GM19043 (cell line): ENCODE results near the gene ST6GALNAC2.
"Not testable (repeated sequence)": the region's sequence is repeated elsewhere in the genome, so short reads cannot be mapped to it uniquely, and the experiment has no call there.

ENCODE experiments used
- ATAC-seq: cut with Tn5 transposase; IDR thresholded peaks from one replicate; pipeline ENCODE4 v1.9.1; 2021; ENCODE audit warnings: low read depth; ENCODE audit not compliant: unreplicated experiment

Gene ST6GALNAC2

DNA sequence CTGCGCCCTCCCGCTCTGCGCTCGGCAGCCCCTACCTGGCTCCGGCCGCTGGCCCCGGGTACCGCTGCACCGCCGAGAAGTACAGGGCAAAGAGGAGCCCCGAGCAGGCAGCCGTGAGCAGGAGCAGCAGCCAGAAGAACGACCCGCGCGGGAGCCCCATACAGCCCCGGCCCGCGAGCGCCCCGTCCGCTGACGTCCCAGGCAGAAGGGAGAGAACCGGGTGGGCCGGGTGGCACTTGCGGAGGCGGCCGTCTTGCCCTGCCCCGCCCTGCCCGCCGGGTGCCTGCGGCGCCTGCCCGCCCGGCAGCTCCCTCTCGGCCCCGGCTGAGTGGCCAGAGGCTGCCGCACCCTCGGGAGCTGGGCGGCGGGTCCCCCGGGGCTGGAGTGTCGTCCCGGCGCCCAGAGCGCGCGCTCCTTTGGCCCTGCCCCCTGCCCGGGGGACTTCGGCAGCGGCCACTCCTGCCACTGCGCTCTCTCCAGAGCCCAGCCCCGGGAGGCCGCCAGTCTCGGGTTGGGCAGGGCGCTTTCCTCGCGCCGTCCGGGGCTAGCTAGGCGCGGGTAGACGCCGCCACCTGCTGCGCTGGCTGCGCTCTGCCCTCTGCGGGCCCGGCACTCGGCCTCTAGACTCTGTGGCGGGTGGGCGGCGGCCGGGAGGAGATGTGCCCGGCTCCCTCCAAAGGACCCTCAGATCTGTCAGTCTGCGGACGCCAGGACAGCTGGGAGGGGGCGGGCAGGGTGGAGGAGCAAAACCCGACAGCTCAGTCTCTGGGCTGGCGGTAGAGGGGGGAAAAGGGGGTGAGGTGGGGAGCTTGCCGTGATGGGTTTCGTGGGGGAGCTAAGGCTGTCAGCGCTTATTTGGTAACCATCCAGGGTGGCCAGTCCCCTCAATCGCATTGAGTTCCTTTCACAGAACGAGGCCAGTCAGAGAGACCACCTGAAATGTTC, at the start of gene ST6GALNAC2:
Gene ST6GALNAC2 (minus strand): TSS at position 212 of the 945 bp plus-strand sequence. CDS start 52 bp downstream, at position 160.
- no peak for ATAC-seq

DNA sequence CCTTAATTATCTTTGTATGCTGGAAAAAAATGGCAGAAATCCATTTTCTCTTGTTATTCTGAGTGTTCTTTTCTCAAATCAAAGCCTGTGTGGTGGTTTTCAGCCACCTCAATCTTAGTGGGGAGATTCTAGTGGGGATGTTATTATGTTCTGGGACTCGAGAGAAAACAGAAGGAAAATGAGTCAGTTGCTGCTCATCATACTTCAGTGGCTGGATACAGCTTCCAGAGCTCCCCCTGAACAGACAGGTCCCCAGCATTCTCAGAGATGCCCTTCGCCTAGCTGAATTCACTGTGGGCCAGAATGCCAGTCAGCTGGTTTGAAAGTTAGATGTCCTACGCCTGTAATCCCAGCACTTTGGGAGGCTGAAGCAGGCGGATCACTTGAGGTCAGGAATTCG, 49.4 kb upstream of the ST6GALNAC2 start:
- ATAC-seq, result no peak

DNA sequence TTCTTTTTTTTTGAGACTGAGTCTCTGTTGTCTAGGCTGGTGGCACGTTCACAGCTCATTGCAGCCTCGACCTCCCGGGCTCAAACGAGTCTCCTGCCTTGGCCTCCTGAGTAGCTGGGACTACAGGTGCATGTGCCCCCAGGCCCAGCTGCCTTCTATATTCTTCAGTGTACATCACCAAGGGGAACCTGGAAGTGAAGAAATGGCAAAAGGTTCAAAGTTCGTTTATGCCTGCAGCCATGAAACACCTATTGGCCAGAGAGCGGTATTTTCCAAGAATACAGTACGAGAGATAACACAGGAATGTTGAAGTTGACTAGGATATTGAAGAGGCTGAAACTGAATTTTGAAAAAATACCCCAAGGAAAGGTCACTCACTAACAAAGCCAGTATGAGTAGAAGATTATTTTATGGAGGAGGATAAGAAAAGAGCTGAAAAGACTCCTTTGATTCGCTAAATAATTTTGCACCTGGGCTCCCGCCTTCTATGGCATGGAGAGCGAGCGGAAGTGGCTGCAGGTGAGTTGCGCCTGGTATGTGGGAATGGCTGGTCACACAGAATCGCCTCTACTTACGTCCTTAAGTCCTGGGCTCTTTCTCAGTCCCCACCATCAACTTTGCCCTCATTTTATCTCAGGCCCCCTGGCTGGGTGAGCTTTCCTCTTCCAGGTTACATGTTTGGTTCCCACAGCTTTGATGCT, 48.1 kb upstream of the ST6GALNAC2 start:
- no peak for ATAC-seq

DNA sequence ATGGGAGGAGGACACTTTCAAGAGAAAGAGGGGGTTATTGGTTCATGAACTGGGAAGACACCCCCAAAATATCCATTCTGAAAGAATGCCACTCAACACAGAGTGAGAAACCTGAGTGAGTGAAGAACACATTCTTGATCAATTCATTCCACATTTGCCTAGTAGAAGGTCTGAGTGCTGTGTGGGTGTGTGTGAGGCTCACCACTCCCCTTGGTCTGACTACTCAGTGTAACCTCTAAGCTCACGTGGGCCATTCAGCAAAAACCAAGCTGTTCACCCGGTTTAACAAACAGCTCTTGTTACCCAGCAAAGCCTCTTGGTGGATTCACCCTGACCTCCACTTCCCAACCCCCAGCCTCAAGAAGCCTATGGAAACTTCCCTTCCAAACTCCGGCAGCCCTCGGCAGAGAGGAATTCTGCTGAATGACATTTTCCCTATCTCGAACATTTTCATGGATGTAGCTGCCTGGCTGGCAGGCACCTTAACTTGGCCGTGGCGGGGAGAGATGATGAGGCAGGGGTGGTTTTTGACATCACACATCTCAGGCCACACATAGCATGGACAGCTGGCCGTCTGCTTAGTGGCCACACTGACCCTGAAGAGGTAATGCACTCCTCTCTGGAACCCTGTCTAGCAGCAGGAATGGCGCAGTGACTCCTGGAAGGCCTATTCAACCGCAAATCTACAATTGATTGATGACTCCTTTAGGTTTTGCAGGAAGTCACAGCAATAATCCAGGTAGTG, 46.3 kb upstream of the ST6GALNAC2 start:
- ATAC-seq, result no peak

DNA sequence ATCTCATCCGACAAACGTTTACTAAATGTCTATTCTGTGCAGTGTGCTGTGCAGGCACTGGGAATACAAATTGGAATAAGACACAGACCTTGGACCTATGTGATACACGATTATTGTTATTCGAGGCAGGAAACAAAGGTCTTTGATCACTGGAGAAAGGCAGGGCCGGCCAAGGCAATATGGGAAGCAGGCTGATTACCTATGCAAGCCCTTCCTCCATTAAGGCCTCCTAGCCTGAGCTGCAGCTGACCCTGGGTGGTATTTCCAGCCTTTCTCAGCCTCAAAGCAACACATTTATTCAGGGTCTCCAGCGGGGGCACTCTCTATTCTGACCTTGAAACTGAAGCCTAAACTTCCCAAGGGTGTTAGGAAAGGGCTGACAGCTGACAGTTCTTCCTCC, 44.5 kb upstream of the ST6GALNAC2 start:
- ATAC-seq, result no peak

DNA sequence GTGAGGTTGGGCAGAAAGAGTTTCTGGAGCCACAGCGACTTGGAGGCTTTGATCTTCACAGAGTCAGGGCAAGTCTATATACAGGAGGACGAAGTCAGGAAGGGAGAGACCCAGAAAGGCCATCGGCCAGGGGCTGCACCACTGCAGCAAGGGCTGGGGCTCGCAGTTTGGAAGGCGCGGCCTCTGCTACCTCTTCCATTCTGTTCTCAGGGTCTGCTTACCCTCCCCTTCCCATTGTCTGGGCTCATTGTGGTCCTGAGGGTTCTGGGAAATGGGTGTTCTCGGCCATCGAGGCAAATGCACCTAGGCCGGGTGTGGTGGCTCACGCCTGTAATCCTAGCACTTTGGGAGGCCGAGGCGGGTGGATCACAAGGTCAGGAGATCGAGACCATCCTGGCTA, 41.9 kb upstream of the ST6GALNAC2 start:
- no peak for ATAC-seq

DNA sequence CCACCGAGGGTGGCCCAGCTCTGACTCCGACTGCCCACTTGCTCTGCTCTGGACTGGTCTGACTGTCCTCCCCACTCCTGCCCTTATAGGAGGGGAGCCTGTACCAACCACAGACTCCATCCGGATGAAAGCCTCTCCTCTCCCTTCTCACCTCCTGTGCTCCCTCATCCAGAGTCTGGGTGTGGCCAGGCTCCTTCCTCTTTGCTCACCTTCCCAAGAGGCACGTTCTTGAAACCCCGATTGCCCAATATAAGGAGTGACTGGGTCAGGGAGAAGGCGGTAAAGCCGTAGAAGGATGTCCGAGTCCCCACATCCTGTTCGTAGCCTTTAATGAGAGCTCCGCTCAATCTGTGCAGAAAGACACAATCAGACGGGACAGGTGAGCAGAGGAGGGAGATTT, 40.8 kb upstream of the ST6GALNAC2 start:
- ATAC-seq, result no peak

DNA sequence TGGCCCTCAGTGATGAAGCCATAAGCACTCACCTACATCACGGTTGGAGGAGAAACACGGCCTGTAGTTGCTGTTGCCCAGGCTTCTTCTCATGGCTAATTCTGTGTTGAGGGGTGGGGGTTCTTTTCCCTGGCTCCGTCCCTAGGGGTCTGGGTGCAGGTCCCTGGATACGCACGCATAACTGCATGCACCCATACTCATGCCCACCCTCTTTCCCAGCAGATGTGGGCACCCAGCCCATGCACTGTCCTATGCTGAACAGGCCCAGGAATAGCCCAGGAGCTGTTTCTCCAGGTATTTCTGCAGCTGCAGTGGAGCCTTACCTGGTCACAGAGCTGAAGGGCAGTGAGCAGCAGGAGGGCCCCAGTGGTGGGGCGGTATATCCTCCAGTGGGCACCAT, 39.8 kb upstream of the ST6GALNAC2 start:
- ATAC-seq, result no peak

DNA sequence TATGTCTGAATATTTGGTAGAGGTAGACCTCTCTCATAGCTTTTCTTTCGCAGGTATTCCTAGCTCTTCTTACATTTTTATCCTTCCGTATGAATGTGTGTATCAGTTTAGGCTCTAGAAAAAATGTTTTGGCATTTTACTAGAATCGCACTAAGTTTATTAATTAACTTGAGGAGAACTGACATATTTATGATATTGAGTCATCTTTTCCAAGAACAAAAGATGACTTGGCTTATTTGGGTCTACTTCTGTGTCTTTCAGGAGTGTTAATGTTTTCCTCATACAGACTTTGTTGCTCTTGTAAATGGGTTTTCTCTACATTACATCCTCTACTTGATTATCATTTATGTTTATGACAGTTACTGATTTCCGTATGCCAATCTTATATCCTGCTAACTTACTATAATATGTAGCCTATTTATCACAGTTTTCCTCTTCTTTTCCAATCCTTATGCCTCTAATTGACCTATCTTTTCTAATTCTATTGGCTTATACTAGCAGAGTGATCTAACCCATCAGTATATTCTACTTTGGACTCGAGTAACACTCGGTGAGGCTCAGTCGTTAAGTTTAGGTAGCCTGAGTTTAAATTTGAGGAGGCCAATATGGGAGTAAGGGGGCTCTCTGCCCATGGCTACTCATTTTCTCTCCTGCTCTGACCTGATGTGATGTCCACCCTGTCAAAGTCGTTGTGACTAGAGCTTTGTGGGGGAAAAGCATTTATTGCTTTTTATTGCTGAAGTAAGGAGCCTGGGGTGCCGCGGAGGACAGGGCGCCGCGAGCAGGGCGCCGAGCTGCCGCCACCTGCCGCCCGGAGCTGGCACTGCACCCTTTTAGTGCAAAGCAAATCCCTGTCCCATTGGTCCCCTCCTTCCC, 37.8 kb upstream of the ST6GALNAC2 start:
- ATAC-seq, result no peak

DNA sequence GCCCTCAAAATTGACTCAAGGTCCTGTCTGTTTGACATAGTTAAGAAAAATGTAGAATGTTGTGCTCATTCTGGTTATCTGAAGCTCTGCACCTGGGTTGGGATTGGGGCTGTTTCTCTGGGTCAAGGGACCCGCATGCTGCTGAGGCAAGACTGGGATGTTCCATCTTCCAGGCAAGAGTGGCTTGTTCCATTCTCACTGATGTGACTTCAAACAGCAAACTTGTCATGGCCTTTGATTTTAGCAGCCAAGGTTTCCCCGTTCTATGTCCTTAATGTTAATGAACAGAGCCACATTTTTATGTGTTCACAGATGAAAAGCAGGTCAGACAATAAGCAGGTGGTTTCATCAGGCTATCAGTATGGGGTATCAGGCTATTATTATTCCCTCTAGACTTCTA, 32.2 kb upstream of the ST6GALNAC2 start:
- no peak for ATAC-seq

DNA sequence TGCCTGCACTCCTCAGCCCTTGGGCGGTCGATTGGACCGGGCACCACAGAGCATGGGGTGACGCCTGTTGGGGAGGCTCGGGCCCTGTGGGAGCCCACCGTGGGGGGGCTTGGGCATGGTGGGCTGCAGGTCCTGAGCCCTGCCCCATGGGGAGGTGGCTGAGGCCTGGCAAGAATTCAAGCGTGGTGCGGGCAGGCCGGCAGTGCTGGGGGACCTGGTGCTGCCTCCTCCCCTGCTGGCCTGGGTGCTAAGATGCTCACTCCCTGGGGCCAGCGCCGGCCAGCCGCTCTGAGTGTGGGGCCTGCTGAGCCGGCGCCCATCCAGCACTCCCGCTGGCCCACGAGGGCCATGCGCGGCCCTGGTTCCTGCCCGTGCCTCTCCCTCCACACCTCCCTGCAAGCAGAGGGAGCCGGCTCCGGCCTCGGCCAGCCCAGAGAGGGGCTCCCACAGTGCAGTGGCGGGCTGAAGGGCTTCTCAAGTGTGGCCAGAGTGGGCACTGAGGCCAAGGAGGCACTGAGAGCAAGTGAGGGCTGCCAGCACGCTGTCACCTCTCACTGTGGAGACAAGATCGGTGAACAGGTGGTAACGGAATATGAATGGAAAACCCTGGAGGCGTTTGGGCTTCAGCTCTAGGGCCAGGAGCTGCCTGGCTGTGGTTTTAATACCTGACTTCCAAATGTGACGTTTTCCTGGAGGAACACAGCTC, 29.4 kb upstream of the ST6GALNAC2 start:
- no peak for ATAC-seq

DNA sequence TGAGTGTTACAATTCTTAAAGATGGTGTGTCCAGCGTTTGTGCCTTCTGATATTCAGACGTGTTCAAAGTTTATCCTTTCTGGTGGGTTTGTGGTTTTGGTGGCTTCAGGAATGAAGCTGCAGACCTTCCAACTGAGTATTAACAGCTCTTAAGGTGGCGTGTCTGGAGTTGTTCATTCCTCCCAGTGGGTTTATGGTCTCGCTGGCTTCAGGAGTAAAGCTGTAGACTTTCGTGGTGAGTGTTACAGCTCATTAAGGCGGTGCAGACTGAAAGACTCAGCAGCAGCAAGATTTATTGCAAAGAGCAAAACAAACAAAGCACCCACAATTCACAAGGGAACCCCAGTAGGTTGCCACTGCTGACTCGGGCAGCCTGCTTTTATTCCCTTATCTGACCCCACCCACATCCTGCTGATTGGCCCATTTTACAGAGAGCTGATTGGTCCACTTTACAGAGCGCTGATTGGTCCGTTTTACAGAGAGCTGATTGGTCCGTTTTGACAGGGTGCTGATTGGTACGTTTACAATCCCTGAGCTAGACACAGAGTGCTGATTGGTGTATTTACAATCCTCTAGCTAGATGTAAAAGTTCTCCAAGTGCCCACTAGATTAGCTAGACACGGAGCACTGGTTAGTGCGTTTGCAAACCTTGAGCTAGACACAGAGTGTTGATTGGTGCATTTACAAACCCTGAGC, 28.6 kb upstream of the ST6GALNAC2 start:
- ATAC-seq, result not testable (repeated sequence)

DNA sequence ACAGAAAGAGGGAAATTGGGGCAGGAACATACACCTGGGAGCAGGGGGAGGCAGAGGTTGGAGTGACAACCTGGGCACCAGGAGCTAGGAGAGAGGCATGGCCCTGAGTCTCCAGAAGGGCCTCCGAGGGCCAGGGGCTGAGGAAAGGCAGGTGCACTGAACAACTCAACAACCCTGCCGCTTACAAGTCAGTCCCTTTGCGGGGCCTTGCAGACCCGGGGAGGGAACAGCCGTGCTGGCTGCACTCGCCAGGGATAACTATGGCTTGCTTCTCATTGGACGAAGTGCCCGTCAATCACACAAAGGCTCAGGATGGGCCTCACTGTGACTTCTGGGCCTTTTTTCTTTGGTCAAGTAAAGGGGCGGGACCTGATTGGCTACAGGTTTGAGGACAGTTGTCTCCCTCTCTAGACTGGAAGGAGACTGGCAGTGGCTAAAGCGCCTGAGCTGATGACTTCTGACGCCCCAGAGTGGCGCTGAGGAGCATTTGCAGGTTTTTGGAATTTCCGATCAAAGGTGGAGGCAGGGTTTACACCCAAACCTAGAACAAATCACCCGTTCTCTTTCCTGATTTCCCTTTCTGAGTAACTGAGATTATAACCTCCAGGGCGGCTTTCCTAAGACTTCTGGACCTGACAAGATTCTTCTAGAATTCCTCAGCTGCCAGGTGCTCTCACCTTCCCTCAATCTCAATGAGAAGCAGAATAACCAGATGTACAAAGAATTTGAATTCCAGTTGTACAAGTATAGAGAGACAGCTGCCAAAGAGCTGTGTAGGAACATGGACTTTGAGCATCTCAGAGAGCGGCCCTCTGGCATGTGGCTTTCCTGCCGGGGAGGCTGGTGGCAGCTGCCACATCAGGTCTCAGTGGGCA, 27.6 kb upstream of the ST6GALNAC2 start:
- no peak for ATAC-seq

DNA sequence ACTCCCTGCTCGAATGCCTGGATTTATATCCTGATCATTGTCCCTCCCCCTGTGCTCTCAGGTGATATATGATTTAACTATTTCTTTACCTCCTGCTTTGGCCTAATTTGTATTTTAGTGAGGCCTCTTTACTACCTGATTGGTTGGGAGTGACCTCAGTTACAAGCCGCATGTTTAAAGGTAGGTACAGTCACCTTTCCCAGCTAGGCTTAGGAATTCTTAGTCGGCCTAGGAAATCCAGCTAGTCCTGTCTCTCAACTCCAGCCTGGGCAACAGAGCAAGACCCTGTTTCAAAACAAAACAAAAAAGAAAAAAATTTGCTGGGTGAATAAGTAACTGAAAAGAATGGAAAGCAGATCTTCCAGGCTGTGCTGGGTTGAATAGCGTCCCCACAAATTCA, 26.8 kb upstream of the ST6GALNAC2 start:
- ATAC-seq, result no peak

DNA sequence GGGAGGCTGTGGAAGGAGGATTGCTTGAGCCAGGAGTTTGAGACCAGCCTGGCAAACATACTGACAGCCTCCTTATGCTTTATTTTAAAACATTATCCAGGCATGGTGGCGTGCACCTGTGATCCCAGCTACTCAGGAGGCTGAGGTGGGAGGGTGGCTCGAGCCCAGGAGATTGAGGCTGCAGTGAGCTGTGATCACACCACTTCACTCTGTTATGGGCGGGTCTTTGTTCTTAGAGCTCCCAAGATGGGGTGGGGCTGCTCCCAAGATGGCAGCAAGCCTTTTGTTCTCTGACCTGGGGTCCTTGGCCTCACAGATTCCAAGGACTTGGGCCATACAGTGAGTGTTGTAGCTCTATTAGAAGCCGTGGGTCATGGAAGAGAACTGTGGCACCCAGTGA, 26.1 kb upstream of the ST6GALNAC2 start:
- ATAC-seq, result no peak

DNA sequence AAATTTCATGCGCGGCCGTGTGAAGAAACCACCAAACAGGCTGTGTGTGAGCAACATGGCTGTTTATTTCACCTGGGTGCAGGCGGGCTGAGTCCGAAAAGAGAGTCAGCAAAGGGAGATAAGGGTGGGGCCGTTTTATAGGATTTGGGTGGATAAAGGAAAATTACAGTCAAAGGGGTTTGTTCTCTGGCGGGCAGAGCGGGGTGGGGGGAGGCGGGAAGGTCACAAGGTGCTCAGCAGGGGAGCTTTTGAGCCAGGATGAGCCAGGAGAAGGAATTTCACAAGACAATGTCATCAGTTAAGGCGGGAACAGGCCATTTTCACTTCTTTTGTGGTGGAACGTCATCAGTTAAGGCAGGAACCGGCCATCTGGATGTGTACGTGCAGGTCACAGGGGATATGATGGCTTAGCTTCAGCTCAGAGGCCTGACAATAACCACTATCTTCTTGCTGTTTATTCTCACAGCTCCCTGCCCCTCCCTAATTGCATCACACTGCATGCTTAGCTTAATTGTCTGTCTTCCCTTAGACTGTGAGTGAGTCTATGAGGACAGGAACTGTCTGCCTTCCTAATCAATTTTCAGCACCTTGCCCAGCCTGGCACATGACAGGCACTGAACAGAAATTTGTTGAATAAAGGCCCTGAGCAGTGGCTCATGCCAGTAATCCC, 25.6 kb upstream of the ST6GALNAC2 start:
- not testable (repeated sequence) for ATAC-seq

DNA sequence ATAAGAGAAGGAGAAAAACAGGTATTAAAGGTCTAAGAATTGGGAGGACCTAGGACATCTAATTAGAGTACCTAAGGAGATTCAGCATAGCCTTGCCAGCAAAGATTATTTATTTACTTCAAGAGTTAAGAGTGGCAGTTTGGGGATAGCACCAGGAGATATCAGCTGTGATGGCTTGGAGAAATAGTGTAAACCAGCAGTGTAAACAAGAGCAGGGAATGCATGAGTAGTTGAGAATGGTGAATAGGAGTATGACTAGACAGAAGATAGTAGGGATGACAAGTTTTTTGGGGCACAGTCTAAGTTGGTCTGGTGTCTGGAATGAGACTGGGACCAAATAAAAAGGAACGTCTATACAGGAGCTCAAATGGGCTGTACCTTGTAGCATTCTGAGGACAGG, 21.0 kb upstream of the ST6GALNAC2 start:
- ATAC-seq, result not testable (repeated sequence)
